IPS-NIHi7 (cell line): ENCODE data around the gene VMP1.
"Not testable (repeated sequence)": the region's sequence is repeated elsewhere in the genome, so short reads cannot be mapped to it uniquely, and the experiment has no call there.

Experiments
- DNase-seq: peaks from one replicate; pipeline ENCODE4 v3.0.0; 2012; ENCODE audit warnings: mixed read lengths; ENCODE audit errors: extremely low spot score

The VMP1 gene

GRCh38 chr17:59779521-59779920 lies 72.1 kb downstream of the VMP1 start:
- DNase-seq = no peak

DNA sequence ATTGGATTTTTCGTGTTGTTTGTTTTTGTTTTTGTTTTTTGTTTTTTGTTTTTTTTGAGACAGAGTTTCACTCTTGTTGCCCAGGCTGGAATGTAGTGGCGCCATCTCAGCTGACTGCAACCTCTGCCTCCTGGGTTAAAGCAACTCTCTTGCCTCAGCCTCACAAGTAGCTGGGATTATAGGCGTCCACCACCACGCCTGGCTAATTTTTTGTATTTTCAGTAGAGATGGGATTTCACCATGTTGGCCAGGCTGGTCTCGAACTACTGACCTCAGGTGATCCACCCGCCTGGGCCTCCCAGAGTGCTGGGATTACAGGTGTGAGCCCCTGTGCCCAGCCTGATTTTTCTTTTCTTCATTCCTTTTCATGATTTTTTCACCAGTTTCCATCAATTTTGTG lies 73.1 kb downstream of the VMP1 start:
- not testable (repeated sequence) for DNase-seq

GRCh38 chr17:59783221-59784047 lies 76.0 kb downstream of the VMP1 start:
- no peak for DNase-seq

GRCh38 chr17:59785091-59785799 lies 77.8 kb downstream of the VMP1 start:
- DNase-seq = no peak

GRCh38 chr17:59786213-59786535 lies 78.7 kb downstream of the VMP1 start:
- no peak for DNase-seq

DNA sequence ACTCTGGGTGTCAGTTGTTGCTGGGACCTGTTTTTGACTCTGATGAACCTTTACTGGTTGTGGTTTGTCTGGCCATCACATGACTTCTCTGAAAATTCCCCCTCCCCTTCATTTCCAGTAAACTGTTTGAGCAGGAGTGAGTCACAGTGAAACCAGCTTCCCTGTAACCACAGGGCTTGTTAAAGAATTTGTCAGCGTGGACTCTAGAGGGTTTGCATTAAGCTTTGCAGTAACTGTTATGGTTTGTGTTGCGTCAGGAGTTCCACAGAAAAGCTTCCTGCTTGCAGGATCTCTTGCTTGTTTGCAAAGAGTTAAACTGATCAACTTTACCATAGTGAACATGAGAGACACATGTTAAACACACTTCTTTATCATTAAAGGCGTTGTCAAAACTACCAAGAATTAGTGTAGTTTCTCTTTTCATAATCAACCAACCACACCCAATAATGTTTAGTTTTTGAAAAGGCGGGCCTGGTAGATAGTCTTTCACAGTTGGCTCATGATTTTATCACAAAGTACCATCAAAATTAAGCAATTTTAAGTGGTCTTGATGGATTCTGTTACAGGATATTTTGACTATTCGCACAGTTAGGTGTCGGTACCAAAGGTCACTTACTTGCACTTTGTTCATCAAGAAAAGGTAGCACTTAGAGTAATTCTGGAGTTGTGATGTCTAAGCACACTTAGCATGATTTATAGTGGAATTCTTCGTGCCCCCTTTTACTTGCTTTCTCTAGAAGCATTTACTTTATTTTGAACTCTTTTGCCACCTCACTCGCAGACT lies 79.3 kb downstream of the VMP1 start:
- DNase-seq = peak; percentile 61

- DNase-seq = not testable (repeated sequence)
Measured at GRCh38 chr17:59789849-59790248, 82.4 kb downstream of the VMP1 start.

- not testable (repeated sequence) for DNase-seq
Measured at GRCh38 chr17:59790418-59790817, 83.0 kb downstream of the VMP1 start.

DNA sequence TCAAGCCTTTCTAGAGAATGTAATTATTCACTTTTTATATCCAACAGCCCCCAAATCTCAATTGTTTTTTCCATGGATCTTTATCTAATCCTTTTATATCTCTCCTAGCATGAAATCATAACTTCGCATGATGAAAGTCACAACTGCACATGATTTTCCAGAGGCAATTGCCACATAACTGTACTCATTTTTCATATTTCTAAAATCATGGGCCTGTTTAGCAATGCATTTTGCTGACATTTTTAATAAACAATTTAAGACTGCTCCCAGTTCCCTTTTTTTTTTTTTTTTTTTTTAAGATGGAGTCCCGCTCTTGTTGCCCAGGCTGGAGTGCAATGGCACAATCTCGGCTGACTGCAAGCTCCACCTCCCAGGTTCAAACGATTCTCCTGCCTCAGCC lies 83.5 kb downstream of the VMP1 start:
- DNase-seq = no peak

GRCh38 chr17:59791603-59792457 lies 84.4 kb downstream of the VMP1 start:
- DNase-seq = no peak

DNA sequence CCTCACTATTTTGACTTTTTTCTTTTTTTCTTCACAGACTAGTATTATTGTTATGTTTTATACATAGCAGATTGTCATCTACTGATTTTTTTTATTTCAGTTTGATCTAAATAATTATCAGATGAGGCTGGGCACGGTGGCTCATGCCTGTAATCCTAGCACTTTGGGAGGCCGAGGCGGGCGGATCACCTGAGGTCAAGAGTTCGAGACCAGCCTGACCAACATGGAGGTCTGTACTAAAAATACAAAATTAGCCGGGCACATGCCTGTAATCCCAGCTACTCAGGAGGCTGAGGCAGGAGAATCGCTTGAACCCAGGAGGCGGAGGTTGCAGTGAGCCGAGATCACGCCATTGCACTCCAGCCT lies 85.0 kb downstream of the VMP1 start:
- not testable (repeated sequence) for DNase-seq

DNA sequence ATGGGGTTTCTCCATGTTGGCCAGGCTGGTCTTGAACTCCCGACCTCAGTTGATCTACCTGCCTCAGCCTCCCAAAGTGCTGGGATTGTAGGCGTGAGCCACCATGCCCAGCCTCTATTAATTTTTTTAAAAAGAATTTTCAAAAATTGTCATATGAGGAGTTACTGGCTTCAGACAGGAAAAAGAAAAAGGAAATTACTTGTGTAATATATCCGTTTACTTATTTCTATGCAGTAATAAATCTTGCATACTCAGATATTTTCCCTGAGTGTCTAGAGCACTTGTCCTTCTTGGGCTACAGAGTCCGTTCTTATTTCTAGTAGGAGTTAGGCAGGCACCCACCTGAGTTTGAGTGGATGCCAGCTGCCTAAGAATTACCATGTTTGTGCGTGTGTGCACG lies 85.8 kb downstream of the VMP1 start:
- no peak for DNase-seq

DNA sequence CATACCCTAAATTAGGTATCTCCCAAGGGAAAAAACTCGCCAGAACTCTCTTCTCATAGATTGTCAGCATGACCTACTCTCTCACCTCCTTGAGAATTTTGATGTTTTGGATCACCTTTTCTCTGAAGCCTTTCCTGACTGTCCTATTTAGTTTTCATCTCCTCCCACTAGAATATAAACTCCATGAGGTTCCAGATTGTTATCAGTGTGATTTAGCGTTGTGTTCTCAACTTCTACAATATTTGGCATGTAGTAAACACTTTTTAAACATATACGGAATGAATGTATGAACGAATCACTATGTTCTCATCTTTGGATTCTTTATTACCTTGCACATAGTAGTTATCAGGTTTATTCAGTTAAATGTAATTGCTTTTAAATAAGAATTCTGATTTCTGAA lies 88.7 kb downstream of the VMP1 start:
- no peak for DNase-seq

- DNase-seq = no peak
Measured at GRCh38 chr17:59796785-59797205, 89.3 kb downstream of the VMP1 start.

DNA sequence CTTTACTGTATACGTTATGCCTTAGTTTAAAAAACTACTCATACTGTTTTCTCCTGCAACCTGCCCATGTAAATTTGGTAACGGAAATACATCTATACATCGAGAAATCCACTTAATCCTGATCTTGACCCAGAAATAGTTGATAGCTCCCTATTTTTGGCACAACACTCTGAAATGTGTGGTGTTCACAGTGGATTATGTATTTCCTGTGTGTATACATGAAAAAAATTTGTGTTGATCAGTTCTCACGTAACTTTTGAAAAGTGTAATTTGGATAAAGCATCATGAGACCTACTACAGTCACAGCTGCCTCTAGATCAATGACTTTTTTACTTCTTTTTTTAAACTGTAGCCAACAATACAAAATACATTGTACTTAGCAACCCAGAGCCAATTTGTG lies 90.7 kb downstream of the VMP1 start:
- DNase-seq = no peak

GRCh38 chr17:59800530-59800942 lies 93.1 kb downstream of the VMP1 start:
- no peak for DNase-seq

DNA sequence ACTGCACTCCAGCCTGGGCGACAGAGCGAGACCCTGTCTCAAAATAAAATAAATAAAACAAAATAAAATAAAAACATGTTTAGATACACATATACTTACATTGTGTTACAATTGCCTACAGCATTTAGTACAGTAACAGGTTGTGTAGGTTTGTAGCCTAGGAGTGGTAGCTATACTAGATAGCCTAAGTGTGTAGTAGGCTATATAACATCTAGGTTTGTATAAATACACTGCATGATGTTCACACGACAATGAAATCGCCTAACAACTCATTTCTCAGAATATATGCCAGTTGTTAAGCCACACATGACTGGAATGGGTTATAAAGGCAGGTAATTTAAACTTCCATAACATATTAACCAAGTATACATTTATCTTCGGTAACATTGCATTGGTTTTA lies 94.7 kb downstream of the VMP1 start:
- no peak for DNase-seq

DNA sequence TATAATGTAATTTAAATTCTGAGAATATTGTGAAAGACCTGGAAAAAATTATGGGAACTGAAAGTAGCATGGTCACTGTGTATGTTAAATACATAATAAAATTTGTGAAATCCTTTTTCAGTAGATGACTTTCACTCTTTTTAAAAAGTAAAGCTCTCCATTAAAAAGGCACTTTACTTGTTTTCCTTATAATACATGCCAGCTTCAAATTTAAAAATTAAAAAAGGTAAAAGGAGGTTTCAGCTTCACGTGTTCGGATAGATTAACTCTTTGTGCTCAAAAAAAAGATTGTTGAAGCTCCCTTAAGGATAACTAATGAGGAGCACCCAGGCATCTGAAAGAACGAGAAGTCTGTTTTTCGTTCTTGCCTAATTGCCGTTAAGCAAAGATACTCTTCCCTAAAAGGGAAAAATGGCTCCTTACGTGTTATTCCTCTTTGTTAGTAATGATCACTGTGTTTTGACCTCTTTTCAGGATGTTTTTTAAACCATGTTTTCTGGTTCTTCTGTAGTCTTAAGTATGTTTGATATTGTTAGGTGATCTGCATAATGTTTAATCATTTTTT lies 97.5 kb downstream of the VMP1 start:
- no peak for DNase-seq

DNA sequence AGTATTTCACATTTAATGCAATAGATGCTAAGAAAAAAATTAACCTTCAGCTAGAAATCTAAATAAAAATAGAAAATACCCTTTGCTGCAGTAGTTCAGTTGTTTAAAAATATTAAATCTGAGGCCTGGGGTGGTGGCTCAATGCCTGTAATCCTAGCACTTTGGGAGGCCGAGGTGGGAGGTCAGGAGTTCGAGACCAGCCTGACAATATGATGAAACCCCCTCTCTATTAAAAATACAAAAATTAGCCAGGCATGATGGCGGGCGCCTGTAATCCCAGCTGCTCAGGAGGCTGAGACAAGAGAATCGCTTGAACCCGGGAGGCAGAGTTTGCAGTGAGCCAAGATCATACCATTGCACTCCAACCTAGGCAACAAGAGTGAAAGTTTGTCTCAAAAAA lies 98.9 kb downstream of the VMP1 start:
- DNase-seq = not testable (repeated sequence)

DNA sequence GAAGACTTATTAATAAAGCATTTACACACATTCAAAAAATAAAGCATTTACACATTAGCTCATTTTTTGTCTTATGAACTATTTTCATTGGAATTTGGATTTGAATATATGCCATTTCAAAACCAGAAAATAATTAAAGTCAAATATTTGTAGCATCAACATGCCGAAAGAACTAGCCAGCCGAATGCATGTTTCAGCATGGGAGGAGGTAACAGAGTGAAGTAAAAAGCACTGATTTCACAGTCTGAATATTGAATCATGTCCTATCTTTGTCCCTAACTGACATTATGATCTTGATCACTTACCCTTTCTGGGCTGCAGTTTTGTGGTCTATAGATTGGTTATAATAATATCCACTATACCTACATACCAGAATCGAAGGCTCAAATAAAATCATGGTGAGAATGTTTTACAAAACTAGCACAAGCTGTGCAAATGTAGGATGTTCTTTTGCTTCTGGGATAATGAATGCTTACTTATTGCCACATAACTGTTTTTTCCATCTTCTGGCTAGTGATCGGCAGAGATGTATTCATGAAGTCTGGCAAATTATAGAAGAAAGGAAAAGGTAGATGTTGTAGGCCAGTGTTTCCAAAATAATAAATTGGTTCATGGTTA lies 100.5 kb downstream of the VMP1 start:
- DNase-seq = no peak

- no peak for DNase-seq
Measured at GRCh38 chr17:59810894-59811153, 103.4 kb downstream of the VMP1 start.
